Type B pancreatic cell (in vitro differentiated cells): Measurements from ENCODE around the gene C5orf34. TPM values are rescaled to one million over a fixed set of nuclear protein-coding genes. Genes with fewer than 3 reads are reported as not detected.
"Not testable (repeated sequence)": the region's sequence is repeated elsewhere in the genome, so short reads cannot be mapped to it uniquely, and the experiment has no call there.

ENCODE experiments used
- DNase-seq: peaks from one replicate; pipeline ENCODE4 v3.0.0; 2021; ENCODE audit warnings: mixed read lengths; ENCODE audit not compliant: unreplicated experiment; ENCODE audit errors: extremely low spot score
- H3K27ac Mint-ChIP-seq: 2 replicates; pipeline ENCODE4 v1.8.0; 2021; ENCODE audit warnings: mild to moderate bottlenecking, mixed read lengths
- H3K27me3 Mint-ChIP-seq: 2 replicates; pipeline ENCODE4 v1.8.0; 2021; ENCODE audit warnings: mixed read lengths
- H3K36me3 Mint-ChIP-seq: 2 replicates; pipeline ENCODE4 v1.8.0; 2021; ENCODE audit warnings: mixed read lengths
- H3K4me1 Mint-ChIP-seq: one replicate; pipeline ENCODE4 v1.8.0; 2021; ENCODE audit warnings: mixed read lengths; ENCODE audit not compliant: unreplicated experiment
- H3K4me3 Mint-ChIP-seq: 2 replicates; pipeline ENCODE4 v1.8.0; 2021; ENCODE audit warnings: mild to moderate bottlenecking, mixed read lengths
- H3K9me3 Mint-ChIP-seq: 2 replicates; pipeline ENCODE4 v1.8.0; 2021; ENCODE audit warnings: mixed read lengths
- total RNA-seq: library from RNA; stranded (reverse); gene quantifications from 2 replicates; pipeline ENCODE4 v1.2.1, GENCODE V29; 2021; ENCODE audit warnings: low replicate concordance
- TF ChIP-seq, protein P1 (sequence below): fragments of 200-600 bp; sonication (generic); conservative IDR thresholded peaks from 2 replicates; pipeline ENCODE4 v1.5.0; 2021; ENCODE audit warnings: antibody characterized with exemption, mild to moderate bottlenecking

Gene C5orf34
- total RNA-seq, 1 donor from 2014 or later = 8.3 TPM

DNA sequence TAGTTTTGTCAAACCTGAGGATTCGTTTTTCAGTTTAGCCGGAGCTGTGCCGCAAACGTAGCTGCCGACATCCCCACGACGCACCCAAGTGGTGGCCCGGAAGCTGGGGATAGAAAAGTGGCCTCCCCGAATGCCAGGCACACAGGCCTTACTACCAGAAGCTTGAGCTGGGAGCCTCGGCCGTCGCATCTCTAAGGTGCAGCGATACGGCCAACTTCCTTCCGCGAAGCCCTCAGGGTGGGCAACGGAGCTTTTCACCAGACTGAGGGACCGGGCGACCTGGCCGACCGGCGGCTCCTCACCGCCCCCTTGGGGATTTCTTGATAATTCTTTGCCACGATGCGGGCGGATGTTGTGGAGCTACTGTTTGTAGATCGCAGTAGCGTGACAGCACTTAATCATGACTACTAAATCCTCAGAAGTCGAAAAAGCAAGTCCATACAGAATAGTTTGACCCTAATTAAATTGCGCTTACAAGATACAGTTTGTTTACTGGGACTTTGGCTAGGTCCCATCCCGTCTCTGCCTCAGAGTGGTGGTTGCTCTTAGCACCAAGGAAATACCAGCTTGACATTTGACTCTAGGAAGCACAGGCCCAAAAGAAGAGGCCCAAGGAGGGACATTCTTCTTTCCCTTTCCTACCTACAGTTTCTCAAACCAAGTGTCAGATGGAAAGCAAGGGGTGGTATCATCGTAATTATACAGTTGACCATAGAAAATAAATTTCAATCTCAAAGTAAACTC is 30.7 kb downstream of the C5orf34 start:
- no peaks in the 10 kb centered on the region for H3K9me3 Mint-ChIP-seq
- H3K36me3 Mint-ChIP-seq = no peaks in the 10 kb centered on the region
- DNase-seq = peak; percentile 86
- H3K27ac Mint-ChIP-seq = peak overlapping the region; percentile 99
- peak overlapping the region; percentile 97 for H3K4me3 Mint-ChIP-seq
- TF ChIP-seq, protein P1, sequence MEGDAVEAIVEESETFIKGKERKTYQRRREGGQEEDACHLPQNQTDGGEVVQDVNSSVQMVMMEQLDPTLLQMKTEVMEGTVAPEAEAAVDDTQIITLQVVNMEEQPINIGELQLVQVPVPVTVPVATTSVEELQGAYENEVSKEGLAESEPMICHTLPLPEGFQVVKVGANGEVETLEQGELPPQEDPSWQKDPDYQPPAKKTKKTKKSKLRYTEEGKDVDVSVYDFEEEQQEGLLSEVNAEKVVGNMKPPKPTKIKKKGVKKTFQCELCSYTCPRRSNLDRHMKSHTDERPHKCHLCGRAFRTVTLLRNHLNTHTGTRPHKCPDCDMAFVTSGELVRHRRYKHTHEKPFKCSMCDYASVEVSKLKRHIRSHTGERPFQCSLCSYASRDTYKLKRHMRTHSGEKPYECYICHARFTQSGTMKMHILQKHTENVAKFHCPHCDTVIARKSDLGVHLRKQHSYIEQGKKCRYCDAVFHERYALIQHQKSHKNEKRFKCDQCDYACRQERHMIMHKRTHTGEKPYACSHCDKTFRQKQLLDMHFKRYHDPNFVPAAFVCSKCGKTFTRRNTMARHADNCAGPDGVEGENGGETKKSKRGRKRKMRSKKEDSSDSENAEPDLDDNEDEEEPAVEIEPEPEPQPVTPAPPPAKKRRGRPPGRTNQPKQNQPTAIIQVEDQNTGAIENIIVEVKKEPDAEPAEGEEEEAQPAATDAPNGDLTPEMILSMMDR = peak; percentile 79
- no peaks in the 10 kb centered on the region for H3K27me3 Mint-ChIP-seq
- H3K4me1 Mint-ChIP-seq = peaks cover 7% of the 10 kb centered on the region

DNA sequence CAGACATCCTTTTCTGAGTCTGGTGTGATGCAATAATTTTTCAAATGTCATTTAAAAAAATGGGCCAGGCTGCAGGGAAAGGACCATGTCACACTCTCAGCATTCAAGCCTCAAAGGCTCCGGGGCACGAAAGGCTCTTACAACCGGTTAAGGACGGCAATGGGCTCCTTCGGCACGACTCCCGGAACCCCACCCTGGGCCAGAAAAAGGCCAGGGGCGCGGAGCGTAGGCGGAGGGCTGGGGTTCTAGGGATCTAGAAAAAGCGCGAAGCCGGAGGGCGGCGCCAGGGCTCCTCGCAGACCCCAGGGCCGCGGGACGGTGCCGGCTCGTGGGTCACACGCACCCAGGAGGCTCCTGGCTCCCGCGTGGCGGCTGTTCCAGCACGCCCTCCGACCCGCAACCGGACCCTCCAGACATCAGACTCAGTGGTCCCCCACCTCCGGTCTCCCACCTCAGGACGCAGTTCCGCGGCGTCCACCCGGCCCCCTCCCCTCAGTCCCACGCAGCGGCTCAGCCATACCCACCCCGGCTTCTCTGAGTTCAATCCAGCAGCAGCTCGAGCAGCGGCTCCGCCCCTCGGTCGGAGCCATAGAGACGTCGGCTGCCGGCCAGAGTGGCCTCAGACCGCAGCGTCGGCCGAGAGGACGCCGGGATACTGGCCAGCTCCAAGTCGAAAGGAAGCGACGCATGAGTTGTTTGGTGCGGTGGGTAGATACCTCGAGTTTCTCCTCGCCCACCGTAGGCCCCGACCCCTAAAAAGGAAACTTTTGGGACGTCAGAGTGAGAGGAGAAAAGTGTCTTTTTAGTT is 31.4 kb downstream of the C5orf34 start, which contains the start of gene TMEM267:
TSS of gene TMEM267 (minus strand) at position 568 of the 808 bp plus-strand sequence. CDS start 29,896 bp downstream, outside the sequence.
- peaks cover 7% of the 10 kb centered on the region for H3K4me1 Mint-ChIP-seq
- DNase-seq = peak; percentile 89
- no peaks in the 10 kb centered on the region for H3K36me3 Mint-ChIP-seq
- no peaks in the 10 kb centered on the region for H3K27me3 Mint-ChIP-seq
- no peaks in the 10 kb centered on the region for H3K9me3 Mint-ChIP-seq
- H3K27ac Mint-ChIP-seq = peak within 1 kb of the TSS; percentile 99
- peak within 1 kb of the TSS; percentile 97 for H3K4me3 Mint-ChIP-seq
- TF ChIP-seq, protein P1 = no peak

DNA sequence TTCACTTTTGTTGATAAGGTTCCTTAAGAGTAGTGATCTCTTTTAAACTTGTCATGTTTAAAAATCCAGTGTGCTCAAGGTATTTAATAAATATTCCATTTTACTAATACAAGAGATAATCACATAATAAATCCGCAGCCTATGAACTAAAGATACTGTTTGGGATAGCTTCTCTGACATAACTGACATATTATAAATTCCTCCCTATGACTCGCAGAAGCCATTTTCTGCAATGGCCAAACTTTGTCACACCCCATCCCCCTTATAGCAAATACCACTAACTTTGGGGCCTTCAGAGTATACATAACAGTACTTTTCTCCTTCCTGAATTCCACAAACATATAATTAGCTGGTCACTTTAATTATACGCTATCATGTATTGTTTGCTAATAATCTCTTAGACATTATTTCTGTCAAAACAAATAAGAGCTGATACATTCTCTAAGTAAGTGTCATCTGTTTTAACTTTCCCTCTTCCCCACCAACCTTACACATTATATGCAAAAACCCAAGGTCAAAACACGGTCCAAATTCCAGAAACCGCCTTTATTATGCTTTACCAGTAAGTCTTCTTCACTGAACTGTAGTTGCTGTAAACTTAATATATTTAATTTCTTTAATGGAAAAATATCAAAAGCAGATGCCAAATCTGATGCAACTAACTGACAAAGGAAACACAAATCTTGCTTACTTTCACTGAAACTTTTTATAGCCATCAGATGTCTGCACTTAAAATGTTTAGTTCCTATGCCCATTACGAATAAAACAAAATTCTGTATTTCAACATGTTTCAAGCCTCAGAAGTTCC is 32.3 kb downstream of the C5orf34 start:
- TF ChIP-seq, protein P1 = no peak
- H3K27me3 Mint-ChIP-seq = no peaks in the 10 kb centered on the region
- peak overlapping the region; percentile 97 for H3K4me3 Mint-ChIP-seq
- H3K27ac Mint-ChIP-seq = peak overlapping the region; percentile 99
- H3K4me1 Mint-ChIP-seq = peaks cover 7% of the 10 kb centered on the region
- no peak for DNase-seq
- H3K9me3 Mint-ChIP-seq = no peaks in the 10 kb centered on the region
- peaks cover 2% of the 10 kb centered on the region for H3K36me3 Mint-ChIP-seq

DNA sequence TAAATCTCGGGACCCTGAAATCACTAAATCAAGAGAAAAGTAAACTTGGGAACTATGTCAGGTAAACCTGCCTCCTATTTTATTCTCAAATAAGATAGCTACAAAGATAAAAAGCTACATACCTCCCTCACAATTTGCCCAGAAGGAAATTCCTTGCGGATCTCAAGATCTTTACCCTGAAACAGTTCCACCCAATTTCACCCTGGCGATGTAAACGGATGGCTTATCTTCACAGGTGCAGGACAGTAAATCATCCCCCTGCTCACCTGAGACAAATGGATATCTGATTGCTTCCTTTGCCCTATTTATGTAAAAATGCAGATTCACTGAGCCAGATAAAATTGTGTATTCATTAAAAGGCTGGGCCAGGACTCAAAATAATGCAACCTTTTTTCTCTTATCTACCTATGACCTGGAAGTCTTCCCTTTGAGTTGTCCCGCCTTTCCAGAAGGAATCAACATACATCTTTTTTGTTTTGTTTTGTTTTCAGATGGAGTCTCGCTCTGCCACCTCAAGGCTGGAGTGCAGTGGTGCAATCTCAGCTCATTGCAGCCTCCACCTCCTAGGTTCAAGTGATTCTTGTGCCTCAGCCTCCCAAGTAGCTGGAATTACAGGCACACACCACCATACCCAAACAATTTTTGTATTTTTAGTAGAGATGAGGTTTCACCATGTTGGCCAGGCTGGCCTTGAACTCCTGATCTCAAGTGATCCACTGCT is 45.1 kb downstream of the C5orf34 start:
- Mint-ChIP-seq H3K4me3 (no peak overlapping the region), H3K27ac (no peak overlapping the region), H3K36me3 (peaks cover 43% of the 10 kb centered on the region), H3K27me3 (no peaks in the 10 kb centered on the region), H3K4me1 (no peaks in the 10 kb centered on the region), H3K9me3 (peaks cover 20% of the 10 kb centered on the region)
- TF ChIP-seq, protein P1 = no peak
- DNase-seq = no peak

DNA sequence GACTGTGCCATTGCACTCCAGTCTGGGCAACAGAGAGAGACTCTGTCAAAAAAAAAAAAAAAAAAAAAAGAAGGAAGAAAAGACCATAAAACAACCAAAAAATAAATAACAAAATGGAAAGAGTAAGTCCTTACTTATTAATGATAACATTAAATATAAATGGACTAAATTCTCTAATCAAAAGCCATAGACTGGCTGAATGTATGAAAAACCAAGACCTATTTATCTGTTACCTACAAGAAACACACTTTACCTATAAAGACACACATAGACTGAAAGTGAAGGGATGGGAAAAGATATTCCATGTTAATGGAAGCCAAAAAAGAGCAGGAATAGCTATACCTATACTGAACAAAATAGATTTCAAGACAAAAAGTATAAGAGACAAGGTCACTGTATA is 47.8 kb downstream of the C5orf34 start:
- Mint-ChIP-seq H3K4me1 (no peaks in the 10 kb centered on the region), H3K27me3 (no peaks in the 10 kb centered on the region)
- TF ChIP-seq, protein P1 = no peak

DNA sequence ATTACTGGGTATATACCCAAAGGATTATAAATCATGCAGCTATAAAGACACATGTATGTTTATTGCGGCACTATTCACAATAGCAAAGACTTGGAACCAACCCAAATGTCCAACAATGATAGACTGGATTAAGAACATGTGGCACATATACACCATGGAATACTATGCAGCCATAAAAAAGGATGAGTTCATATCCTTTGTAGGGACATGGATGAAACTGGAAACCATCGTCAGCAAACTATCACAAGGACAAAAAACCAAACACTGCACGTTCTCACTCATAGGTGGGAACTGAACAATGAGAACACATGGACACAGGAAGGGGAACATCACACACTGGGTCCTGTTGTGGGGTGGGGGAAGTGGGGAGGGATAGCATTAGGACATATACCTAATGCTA is 49.5 kb downstream of the C5orf34 start:
- H3K4me1 Mint-ChIP-seq, H3K27me3 Mint-ChIP-seq, DNase-seq, H3K27ac Mint-ChIP-seq, H3K4me3 Mint-ChIP-seq: not testable (repeated sequence)
- Mint-ChIP-seq H3K9me3 (peaks cover 13% of the 10 kb centered on the region), H3K36me3 (peaks cover 33% of the 10 kb centered on the region)

More for the DNA sequence above, 47.8 kb downstream of the C5orf34 start:
- no peak for DNase-seq
- H3K9me3 Mint-ChIP-seq = peaks cover 14% of the 10 kb centered on the region
- H3K36me3 Mint-ChIP-seq = peaks cover 35% of the 10 kb centered on the region
- no peak overlapping the region for H3K4me3 Mint-ChIP-seq
- no peak overlapping the region for H3K27ac Mint-ChIP-seq
